GM21360 (cell line): Measurements from ENCODE around the gene PLXNA4.

Experiments
- ATAC-seq: cut with Tn5 transposase; IDR thresholded peaks from one replicate; pipeline ENCODE4 v1.9.1; 2021; ENCODE audit warnings: mild to moderate bottlenecking, moderate library complexity; ENCODE audit not compliant: unreplicated experiment

The PLXNA4 gene

DNA sequence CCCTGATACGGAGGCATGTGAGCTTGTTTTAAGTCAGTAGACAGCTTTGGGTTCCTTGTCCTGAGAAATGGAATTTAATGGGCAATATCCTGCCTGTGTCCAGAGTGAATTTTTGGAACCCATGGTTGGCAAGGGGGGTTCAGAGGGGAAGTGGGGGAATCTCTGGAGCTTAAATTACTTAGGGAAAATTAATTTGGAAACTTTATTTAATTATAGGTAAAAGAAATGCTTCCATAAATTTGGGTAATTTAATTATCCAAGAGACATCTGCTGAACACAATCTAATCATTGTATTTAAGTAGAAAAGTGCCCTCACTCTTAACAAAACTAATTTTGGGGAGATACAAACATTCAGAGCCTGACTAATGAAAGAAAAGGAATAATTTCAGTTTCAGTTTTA lies 99.7 kb downstream of the PLXNA4 start:
- no peak for ATAC-seq

DNA sequence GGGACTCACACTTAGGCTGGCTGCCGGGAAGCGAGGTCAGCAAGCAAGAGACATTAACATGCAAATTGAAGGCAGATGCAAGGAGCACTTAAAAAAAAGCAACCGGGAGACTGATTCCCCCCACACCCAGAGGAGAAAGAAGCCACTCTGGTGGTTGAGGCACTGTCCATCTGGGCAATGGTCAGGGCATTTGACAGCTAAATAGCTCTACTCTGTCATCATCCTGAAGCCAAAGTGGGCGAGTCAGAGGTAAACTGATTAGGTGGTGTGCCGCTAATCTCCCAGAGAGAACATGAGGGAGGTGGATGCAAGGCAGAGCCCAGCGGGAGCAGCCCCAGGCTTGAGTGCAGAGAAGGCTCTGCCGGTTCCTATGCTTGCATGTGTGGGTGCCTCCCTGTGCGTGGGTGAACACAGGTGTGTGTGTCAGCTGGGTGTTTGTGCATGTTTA lies 100.6 kb downstream of the PLXNA4 start:
- ATAC-seq = no peak

DNA sequence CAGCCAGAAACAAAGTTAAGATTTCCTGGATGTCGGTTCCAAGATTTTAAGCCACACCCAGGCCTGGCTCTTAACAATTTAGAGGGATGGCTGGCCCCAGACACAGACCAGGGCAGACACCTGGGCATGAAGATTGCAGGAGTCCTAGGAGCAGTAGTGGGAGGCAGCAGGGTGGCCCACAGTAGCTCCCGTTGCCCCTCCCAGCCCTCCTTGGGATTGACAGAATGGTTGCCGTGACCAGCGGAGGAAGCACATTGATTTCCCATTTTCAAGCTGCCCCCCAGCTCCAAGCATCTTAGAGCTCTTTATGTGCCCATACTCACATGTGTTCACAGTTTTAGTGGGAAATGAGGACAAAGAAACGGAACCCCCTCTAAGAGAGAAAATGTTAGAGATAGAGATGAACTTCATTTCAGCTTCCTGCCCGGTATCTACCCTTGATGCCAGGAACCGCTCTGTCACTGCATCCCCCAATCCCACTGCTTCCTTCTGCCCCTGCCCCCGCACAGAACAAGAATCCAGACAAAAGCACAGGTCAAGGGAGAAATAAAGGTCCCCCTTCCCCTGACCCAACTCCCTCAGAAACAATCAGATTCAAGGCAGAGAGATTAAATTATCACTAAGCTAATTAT lies 101.1 kb downstream of the PLXNA4 start:
- ATAC-seq = no peak

DNA sequence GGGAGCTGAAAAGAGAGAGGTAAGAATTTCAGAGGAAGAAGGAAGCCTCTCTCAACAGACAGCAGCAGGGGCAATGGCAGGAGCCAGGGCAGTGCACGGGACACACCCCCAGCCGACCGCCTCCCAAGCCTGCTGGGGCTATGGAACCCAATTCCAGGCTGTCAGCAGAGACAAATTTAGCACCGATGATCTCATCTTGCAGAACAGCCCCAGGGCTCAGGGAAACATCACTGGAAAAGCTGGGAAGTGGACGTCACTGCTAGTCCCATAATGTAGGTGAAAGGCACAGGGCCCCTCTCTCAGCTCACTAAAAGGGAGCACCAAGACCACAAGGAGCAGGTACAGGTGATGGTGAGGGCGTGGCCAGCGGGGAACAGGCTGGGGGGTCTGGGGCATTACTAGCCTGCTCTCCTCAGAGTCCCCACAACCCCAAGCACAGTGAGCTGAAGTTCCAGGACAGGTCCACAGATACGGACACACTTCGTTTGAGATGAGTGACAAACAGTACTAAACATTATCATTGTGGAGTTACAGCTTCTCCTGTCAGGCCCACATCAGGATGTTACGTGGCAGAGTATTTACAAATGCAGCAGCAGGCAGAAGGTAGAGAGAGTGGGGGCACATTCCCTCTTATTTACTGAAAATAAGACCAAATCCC lies 103.7 kb downstream of the PLXNA4 start:
- ATAC-seq = no peak

DNA sequence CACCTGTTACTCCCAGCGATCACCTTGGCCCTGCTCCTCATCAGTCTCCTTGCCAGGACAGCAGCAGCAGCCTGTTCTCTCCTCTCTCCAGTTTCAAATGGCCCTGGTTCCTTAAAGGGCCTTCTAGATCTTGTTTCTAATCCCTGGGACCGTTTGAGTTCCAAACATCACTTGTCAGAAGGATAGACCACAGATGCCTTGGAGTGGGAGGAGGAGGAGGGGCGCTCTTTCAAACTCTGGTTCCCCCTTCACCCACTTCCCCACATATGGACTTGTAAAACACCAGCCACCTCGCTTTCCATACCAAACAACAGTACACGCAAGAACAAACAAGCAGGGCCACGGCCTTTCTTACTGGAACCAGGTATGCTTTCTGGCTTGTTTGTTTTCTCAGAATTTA lies 104.8 kb downstream of the PLXNA4 start:
- no peak for ATAC-seq

DNA sequence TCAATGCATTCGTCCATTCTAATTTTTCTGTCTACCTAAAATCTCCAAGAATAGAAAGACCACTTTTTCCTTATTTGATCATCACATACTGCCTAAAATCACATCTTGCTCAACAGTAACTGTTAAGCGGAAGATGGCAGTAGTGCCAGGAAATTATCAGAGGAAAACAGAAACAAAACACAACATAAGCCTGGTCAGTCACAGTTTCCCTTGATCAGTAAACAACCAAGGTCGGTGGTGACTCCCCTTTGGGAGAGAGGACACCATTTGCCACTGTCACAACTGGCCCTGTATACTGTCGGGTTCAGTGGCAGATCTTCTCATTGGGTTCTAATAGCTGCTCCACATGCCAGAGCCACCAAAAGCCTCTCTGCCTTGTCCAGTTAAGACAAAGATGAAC lies 106.6 kb downstream of the PLXNA4 start:
- ATAC-seq = no peak

DNA sequence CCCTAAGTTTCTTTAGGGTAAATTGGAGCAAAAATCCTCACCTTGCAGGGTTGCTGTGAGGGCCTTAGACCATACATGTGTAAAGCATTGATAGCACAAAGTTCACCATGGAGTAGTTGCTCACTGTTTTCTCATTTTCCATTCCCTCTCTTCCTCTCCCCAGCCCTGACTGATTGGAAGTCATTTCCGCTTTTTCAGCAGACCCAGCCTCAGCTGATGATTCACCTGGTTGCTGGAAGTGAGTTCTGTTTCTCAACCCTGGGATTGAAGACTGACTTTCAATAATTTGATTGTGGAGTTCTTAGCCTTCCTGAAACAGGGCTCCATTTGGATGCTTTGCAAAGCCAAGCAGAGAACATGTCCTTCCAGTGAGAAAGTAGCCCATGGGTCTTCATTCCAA lies 107.0 kb downstream of the PLXNA4 start:
- ATAC-seq = no peak

DNA sequence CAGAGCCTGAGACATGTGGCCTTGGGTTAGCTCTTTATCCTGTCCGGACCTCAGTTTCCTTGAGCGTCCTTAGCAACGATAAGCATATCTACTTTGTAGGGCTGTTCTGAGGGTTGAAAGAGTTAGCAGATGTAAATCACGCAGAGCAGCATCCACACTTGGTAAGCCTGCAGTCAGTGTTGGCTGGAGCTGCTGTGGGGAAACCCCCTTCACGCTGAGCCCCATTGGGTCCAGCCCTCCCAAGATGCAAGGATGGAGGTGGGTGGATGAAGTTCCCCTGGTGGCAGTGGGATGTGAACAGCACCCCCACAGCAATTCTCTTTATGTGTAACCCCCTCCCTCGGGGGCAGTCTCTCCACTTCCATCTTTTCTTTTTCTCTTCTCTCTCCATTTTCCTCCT lies 109.9 kb downstream of the PLXNA4 start:
- no peak for ATAC-seq

DNA sequence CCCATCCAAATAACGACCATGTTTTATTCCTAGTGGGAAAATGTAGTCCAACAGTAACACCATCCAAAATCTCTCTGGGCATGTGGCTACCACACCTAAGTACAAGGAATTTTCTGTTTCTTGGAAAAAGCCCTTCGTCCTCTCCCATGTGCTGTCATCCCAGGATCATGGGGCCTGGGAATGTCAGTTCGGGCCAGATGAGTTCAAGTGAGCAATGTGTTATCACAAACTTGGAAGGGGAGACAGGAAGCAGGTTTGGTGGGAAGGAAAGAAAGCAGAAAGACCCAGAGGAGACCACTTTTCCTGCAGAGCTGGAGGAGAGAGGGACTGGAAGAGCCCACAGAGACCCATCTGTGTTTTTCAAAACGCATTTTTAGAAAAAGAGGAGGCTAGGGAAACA lies 110.8 kb downstream of the PLXNA4 start:
- ATAC-seq = no peak

DNA sequence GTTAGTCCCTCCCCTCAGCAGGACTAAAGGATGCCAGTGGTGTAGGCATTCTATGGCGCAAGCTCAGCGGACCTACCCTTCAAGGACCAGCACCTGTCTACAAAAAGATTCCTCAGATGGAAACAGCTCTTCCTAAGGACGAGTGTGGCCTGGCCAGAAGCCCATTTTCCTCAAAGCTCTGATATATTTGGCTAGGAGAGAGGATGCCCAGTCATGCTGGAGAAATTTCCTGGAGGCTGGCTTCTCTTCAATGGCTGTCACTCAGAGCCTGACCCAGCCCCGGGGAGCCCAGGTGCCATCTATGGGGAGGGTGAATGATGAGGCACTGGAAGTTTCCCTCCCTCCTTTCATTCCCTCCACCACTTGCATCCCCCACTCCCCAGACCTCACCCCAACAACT lies 111.5 kb downstream of the PLXNA4 start:
- ATAC-seq = no peak

DNA sequence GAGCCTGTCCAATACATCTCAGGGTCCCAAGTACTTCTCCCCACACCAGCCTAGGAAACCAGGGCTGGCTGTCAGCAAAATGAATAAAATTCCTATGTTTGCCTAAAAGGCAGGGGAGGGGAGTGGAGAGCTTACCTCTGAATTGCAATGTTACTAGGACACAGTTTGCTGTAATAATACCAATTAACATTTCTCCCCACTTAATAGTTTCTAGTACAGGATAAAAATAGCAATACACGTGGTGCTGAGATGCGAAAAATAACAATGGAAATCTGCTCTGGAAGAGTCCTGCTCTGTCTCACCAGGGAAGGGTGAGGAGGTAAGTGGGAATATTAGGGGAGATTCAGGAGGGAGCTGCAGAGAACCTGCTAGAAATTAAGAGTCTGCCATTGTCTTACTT lies 112.3 kb downstream of the PLXNA4 start:
- no peak for ATAC-seq

DNA sequence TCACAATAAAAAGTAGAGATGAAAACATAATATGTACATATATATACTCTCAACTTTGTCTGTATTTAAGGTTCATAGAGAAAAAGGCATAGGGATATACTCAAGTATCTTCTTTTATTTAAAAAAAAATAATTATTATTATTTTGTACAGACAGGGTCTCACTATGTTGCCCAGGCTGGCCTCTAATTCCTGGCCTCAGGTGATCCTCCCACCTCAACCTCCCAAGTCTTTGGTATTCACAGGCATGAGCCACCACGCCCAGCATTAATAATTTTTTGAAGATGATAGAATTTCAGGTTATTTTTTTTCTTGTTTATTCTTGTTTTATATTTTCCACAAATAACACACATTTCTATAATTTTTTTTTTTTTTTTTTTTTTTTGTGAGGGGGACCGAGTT lies 113.8 kb downstream of the PLXNA4 start:
- no peak for ATAC-seq

DNA sequence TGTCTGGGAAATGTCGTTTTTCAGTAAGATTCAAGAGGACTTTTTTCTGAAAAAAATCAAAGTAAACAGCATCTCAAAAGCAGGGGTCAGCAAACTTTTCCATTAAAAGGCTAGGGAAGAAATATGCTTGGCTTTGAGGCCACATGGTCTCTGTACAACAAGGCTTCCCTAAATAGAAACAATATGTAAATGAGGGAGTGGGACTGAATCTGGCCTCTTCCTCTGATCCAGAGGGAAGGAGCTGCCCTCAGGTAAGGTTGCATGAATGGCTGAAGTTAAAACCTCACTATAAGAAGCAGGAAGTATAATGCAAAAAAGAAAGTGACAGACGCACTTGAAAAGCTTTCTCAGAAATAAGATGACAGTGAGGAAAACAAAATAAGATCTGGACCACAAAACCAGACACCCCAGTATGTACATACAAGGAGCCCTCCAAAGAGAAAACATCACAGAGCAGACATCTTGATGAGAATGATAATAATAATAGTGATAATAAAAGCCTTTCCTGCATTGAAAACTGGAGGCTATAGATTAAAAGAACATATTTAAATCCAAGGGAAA lies 115.2 kb downstream of the PLXNA4 start:
- no peak for ATAC-seq

DNA sequence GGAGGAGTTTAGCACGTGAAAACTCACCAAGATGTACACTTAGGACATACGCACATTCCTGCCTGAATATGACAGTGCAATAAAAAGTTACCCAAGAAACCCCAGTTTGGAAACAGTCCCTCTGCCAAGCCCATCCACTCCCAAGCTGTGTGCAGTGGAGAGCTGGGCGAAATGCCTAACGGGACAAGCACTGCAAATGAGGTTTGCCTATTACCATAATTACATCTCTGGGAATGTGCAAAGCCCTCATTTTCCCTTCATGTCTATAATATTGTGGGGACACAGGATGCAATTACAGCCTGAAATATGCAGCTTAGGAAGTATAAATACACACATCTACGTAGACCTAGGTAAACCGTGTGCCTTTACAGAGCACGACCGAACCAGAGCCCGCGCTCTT lies 117.5 kb downstream of the PLXNA4 start:
- no peak for ATAC-seq

DNA sequence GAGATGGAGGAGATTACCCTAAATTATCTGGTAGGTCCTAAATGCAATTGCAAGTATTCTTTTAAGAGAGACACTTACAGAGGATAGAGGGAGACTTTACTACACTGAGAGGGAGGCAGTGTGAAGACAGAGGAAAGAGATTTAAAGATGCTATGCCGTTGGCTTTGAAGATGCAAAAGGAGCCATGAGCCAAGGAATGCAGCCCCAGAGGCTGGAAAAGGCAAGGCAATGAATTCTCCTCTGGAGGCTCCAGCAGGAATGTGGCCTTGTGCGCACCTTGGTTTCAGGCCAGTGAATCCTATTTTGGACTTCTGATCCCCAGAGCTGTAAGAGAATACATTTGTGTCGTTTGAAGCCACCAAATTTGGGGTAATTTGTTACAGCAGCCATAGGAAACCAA lies 118.6 kb downstream of the PLXNA4 start:
- no peak for ATAC-seq

DNA sequence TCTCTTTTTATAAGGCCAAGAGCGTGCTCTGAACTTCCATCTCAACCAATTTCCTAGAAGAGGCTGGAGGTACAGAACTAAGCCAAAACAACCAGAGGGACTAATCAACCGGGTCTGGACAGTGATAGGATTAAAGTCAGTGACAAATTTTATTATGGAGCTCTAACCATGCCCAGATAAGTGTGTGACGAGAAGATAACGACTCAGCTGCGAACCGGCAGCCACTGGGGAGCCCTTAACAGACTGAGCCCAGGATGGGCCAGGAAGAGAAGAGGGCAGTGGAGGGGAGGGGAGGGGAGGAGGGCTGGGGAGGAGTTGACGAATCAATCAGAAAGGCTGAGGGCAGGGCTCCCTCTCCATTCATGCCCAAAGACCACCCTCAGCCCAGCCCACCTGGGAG lies 119.9 kb downstream of the PLXNA4 start:
- ATAC-seq = no peak

DNA sequence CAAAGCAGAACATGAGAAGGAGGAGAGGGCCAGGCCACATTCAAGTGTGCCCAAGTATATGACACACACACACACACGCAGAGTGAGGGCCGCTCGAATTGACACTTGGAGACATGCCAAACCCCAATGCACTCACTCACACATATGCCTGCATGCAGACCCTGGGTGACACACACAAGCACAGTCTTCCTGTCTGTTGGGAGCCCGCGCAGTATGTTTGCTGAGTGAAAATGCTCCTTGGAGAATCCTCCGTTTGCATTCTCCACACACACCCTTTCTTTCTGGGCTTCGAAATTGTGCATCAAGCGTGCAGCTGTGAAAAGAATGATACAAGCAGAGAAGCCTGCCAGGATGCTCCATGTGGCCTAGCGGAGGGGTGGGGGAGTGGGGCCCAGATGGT lies 120.9 kb downstream of the PLXNA4 start:
- no peak for ATAC-seq

DNA sequence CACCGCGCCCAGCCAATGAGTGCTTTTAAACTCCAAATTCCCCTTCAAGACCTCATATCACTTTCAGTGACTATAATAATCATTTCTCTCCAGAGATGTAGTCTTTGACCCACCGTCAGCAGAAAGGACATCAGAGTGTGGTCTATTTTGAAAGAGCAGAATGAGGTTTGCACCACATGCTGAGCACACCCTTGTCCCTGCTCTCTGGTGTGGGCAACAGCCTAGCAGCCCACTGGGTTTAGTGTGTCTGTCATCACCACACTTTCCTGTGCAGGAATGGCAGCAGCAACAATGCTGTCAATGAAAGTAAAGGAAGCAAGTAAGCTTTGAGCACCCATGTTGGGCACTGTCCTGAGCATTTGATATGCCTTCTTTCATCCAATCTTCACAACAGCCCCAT lies 122.4 kb downstream of the PLXNA4 start:
- no peak for ATAC-seq

DNA sequence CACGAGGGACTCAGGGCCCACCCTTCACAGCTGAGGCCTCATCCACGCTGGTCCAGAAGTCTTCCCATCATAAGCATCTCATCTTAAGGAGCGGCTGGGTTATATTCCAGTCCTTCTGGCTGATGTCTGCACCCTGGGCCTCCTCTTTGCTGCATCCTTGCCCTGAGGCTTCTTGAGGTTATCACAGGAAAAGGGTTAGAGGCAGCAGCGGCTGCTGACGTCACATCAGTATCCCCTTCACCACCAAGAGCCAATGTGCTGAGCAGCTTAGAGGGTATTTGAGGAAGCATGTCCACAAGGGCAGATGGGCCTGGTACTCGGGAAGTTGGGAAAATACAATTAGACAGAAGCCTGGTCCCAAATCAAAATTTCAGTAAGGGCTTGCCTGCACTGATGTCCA lies 125.1 kb downstream of the PLXNA4 start:
- ATAC-seq = no peak

DNA sequence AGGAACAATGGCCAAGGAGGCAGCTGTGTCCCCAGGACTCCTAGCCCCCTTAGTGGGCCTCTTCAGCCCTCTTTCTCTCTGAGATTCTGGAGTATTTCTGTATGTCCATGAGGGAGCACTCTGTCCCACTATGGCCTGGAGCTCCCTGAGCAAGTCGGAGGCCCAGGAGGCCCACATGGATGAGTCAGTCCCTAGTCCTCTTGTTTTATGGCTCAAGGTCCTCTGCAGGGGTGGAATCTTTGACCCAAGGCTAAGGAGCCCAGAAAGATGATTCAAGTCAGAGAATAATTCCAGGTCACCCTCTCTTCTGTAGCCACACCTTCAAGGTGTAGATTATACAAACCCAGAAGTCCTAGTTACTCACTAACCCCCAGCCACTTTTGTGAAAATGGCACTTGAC lies 125.6 kb downstream of the PLXNA4 start:
- no peak for ATAC-seq

DNA sequence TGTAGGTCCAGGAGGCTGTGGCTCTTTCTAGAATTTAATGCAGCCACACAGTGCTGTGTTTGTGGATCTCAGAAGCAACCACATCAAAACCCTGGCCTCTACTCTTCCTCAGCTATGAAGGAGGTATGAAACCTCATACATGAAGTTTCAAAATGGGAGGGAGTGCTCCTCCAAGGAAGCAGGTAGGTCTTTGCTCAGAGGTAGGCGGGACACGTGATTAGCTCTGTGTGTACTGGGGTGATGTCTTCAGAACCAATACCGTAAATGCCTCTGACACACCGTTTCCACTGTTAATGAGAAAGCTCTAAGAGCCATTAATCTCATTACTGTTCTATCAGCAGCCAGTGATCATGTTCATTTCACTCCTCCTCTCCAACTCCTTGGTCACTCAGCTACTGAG lies 126.1 kb downstream of the PLXNA4 start:
- no peak for ATAC-seq

DNA sequence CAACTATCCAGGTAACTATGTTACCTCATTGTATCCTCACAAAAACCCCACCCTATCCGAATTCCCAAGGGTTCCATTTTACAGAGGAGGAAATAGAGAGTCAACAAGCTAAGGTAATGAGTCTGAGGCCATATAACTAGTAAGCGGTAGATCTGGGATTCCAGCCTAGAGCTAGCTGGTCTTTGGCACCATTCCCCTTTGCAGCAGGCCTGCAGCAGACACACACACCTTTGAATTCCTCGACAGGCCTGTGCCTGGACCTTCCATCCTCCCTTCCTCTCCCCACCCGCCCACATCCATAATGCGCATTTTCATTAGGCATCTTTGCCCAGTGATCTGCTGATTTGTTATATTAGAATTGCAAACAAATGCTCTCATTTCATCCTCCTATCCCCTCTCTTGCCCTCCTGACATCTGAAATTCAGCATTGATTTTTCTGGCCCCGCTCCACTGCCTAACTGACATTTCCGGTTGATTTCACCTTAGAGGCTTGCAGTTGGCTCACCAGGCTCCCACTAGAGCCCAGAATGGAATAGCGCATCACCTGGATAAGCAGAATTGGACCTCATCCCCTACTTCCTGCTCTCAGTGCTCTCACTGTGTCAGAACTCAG lies 129.5 kb downstream of the PLXNA4 start:
- no peak for ATAC-seq
